OCI-LY7 (cell line): ENCODE measurements around the gene ANXA3.

Source experiments
- EZH2phosphoT487 ChIP-seq: fragments of 200-600 bp; sonication (generic); IDR thresholded peaks from 2 replicates; pipeline ENCODE4 v1.6.1; 2018; ENCODE audit warnings: low read depth, borderline replicate concordance, mild to moderate bottlenecking, mixed run types, antibody characterized with exemption, low read length, moderate library complexity, mixed read lengths
- TF ChIP-seq, protein P1 (sequence below): fragments of 200-600 bp; sonication (generic); conservative IDR thresholded peaks from 2 replicates; pipeline ENCODE4 v1.5.1; 2014; ENCODE audit warnings: mild to moderate bottlenecking, antibody characterized with exemption, low read length, moderate library complexity, mixed read lengths

DNA sequence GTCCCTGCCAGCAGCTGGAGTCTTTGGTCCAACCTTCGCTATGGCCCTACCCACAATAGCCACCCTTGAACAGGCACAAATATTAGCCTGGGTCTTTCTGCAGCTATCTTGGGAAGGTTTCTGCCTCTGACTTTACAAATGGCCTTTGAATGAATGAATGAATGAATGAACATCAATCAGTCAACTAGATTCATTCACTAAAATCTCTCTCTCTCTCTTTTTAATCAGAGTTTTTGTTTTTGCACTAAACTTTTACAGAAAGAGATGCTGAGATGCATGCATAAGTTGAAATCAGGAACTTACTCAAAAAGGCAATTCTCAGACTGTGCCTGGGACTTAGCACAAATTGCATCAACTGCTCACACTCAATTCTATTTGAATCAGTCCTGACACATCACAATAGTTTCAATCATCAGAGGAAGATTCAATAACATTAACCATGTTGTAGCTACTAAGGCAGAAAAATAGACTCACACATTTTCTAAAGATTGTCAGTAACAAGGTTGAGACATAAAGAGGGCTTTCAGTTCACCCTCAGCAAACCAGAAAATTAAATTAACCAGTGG is 55.0 kb downstream of the ANXA3 start:
- TF ChIP-seq, protein P1, sequence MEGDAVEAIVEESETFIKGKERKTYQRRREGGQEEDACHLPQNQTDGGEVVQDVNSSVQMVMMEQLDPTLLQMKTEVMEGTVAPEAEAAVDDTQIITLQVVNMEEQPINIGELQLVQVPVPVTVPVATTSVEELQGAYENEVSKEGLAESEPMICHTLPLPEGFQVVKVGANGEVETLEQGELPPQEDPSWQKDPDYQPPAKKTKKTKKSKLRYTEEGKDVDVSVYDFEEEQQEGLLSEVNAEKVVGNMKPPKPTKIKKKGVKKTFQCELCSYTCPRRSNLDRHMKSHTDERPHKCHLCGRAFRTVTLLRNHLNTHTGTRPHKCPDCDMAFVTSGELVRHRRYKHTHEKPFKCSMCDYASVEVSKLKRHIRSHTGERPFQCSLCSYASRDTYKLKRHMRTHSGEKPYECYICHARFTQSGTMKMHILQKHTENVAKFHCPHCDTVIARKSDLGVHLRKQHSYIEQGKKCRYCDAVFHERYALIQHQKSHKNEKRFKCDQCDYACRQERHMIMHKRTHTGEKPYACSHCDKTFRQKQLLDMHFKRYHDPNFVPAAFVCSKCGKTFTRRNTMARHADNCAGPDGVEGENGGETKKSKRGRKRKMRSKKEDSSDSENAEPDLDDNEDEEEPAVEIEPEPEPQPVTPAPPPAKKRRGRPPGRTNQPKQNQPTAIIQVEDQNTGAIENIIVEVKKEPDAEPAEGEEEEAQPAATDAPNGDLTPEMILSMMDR: no peak
- no peak for TF ChIP-seq EZH2phosphoT487
